GM12801 (cell line): ENCODE measurements around the gene SLC22A12.

Experiments
- CTCF ChIP-seq: IDR thresholded peaks from one replicate; pipeline ENCODE4 v1.5.1; 2011; ENCODE audit warnings: control low read depth; ENCODE audit not compliant: insufficient read length; ENCODE audit errors: extremely low read depth

The SLC22A12 gene

GRCh38 chr11:64582885-64583284 lies 8.1 kb upstream of the SLC22A12 start:
- no peak for TF ChIP-seq CTCF

GRCh38 chr11:64583296-64584262 lies 7.4 kb upstream of the SLC22A12 start:
- no peak for TF ChIP-seq CTCF

GRCh38 chr11:64585150-64585549 lies 5.9 kb upstream of the SLC22A12 start:
- TF ChIP-seq CTCF, result no peak

- no peak for TF ChIP-seq CTCF
Measured at GRCh38 chr11:64586366-64586765, 4.7 kb upstream of the SLC22A12 start.

GRCh38 chr11:64588701-64589100 lies 2.3 kb upstream of the SLC22A12 start:
- no peak for TF ChIP-seq CTCF

GRCh38 chr11:64591257-64592233 lies 525 bp downstream of the SLC22A12 start:
- no peak for TF ChIP-seq CTCF

- TF ChIP-seq CTCF, result no peak
Measured at GRCh38 chr11:64592234-64592615, 1.2 kb downstream of the SLC22A12 start.
